ENCODE data around the gene PLD6.

PLD6 gene

DNA sequence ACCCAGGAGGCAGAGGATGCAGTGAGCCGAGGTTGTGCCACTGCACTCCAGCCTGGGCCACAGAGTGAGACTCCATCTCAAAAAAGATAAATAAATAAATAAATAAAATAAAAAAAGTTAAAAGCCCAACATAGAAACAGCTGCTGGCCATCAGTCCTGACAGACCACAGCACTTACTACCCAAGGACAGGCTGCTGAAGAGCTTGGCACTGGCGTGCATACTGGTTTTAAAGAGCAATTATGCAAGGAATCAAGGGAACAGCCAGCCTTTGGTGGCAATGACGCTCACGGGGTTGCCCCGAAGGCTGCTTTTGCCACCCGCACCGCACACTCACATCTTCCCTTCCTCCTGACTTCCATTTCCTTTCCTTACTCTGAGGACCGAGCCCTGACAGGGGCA, 4.2 kb downstream of the PLD6 start:
- TF ChIP-seq FOXP2 (optimal IDR thresholded peaks at IDR 0.05; ENCODE audit: borderline replicate concordance, extremely low read depth, extremely low read length, insufficient read depth) = no peak
- TF ChIP-seq SIN3A (IDR thresholded peaks at IDR 0.05; ENCODE audit: borderline replicate concordance, insufficient read depth, low read length) = no peak
- no peak for TF ChIP-seq POLR2AphosphoS5 (IDR thresholded peaks at IDR 0.05; ENCODE audit: low read depth, low read length)
- TF ChIP-seq, protein P1, sequence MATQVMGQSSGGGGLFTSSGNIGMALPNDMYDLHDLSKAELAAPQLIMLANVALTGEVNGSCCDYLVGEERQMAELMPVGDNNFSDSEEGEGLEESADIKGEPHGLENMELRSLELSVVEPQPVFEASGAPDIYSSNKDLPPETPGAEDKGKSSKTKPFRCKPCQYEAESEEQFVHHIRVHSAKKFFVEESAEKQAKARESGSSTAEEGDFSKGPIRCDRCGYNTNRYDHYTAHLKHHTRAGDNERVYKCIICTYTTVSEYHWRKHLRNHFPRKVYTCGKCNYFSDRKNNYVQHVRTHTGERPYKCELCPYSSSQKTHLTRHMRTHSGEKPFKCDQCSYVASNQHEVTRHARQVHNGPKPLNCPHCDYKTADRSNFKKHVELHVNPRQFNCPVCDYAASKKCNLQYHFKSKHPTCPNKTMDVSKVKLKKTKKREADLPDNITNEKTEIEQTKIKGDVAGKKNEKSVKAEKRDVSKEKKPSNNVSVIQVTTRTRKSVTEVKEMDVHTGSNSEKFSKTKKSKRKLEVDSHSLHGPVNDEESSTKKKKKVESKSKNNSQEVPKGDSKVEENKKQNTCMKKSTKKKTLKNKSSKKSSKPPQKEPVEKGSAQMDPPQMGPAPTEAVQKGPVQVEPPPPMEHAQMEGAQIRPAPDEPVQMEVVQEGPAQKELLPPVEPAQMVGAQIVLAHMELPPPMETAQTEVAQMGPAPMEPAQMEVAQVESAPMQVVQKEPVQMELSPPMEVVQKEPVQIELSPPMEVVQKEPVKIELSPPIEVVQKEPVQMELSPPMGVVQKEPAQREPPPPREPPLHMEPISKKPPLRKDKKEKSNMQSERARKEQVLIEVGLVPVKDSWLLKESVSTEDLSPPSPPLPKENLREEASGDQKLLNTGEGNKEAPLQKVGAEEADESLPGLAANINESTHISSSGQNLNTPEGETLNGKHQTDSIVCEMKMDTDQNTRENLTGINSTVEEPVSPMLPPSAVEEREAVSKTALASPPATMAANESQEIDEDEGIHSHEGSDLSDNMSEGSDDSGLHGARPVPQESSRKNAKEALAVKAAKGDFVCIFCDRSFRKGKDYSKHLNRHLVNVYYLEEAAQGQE (IDR thresholded peaks at IDR 0.05; ENCODE audit: insufficient read depth in 1 of 2, low read depth in 2 of 2, low read length in 2 of 2) = no peak
- TF ChIP-seq TAF1 (IDR thresholded peaks at IDR 0.05; ENCODE audit: borderline replicate concordance, insufficient read depth, low read length) = no peak

DNA sequence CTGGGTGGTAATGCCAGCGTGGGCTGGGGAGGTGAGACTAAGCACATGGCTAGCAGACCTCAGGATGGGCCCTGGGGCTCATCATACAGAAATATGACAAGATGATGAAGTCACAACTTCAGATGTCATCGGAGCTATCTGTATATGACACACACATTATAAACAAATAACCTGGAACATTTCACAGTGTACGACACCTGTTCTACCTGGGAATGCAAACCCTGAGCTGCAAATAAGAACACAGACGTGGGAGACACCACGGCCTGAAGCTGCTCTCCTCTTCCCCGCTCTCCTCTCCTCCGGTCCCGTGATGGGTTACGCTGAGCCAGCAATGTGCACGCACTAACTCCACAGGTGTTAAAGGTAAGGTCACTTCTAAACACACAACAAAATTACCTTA, 4.9 kb downstream of the PLD6 start:
- TF ChIP-seq TAF1 (IDR thresholded peaks at IDR 0.05; ENCODE audit: borderline replicate concordance, insufficient read depth, low read length) = no peak
- no peak for TF ChIP-seq SIN3A (IDR thresholded peaks at IDR 0.05; ENCODE audit: borderline replicate concordance, insufficient read depth, low read length)
- no peak for TF ChIP-seq FOXP2 (optimal IDR thresholded peaks at IDR 0.05; ENCODE audit: borderline replicate concordance, extremely low read depth, extremely low read length, insufficient read depth)
- no peak for TF ChIP-seq POLR2AphosphoS5 (IDR thresholded peaks at IDR 0.05; ENCODE audit: low read depth, low read length)
- TF ChIP-seq, protein P1 (IDR thresholded peaks at IDR 0.05; ENCODE audit: insufficient read depth in 1 of 2, low read depth in 2 of 2, low read length in 2 of 2) = no peak

DNA sequence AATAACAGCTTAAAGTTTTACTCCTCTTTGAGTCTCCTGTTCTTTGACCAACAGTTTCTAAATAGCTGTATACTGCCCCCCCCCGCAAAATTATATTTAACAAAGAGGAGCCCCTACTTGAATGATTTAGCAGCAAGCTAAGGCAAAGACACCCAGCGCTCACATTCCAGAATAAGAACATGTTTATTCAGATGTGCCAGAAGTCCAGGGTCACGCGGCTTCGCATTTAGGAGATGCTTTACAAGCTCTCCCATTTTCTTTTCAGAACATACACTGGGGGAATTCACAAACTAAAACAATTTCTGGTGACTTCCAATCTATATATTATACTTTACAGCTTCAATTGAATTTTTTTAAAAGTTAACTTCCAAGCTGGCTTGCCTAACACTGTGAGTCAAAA, 5.3 kb downstream of the PLD6 start:
- TF ChIP-seq POLR2AphosphoS5 (IDR thresholded peaks at IDR 0.05; ENCODE audit: low read depth, low read length) = no peak
- no peak for TF ChIP-seq SIN3A (IDR thresholded peaks at IDR 0.05; ENCODE audit: borderline replicate concordance, insufficient read depth, low read length)
- TF ChIP-seq, protein P1 (IDR thresholded peaks at IDR 0.05; ENCODE audit: insufficient read depth in 1 of 2, low read depth in 2 of 2, low read length in 2 of 2) = no peak
- no peak for TF ChIP-seq FOXP2 (optimal IDR thresholded peaks at IDR 0.05; ENCODE audit: borderline replicate concordance, extremely low read depth, extremely low read length, insufficient read depth)
- TF ChIP-seq TAF1 (IDR thresholded peaks at IDR 0.05; ENCODE audit: borderline replicate concordance, insufficient read depth, low read length) = no peak

DNA sequence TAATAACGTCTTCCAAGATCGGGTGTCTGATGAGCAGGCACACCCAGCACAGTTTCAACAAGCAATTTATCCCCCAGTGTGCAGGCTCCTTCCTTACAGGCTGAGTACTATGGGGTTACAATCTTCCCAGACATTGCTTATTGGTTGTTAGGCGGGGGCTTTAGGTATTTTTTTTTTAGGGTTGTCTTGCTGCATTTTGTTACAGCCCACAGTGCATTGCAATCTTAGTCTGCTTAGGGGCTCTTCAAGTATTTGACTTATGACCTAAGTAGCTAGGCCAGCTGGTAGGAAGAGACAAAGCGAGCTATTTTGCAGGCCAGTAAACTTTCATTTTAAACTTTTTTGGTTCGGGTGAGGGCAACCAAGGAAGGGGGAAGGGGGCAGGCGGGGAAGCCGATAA, 5.8 kb downstream of the PLD6 start:
- TF ChIP-seq, protein P1 (IDR thresholded peaks at IDR 0.05; ENCODE audit: insufficient read depth in 1 of 2, low read depth in 2 of 2, low read length in 2 of 2) = no peak
- TF ChIP-seq FOXP2 (optimal IDR thresholded peaks at IDR 0.05; ENCODE audit: borderline replicate concordance, extremely low read depth, extremely low read length, insufficient read depth) = no peak
- no peak for TF ChIP-seq TAF1 (IDR thresholded peaks at IDR 0.05; ENCODE audit: borderline replicate concordance, insufficient read depth, low read length)
- no peak for TF ChIP-seq SIN3A (IDR thresholded peaks at IDR 0.05; ENCODE audit: borderline replicate concordance, insufficient read depth, low read length)
- TF ChIP-seq POLR2AphosphoS5 (IDR thresholded peaks at IDR 0.05; ENCODE audit: low read depth, low read length) = no peak

DNA sequence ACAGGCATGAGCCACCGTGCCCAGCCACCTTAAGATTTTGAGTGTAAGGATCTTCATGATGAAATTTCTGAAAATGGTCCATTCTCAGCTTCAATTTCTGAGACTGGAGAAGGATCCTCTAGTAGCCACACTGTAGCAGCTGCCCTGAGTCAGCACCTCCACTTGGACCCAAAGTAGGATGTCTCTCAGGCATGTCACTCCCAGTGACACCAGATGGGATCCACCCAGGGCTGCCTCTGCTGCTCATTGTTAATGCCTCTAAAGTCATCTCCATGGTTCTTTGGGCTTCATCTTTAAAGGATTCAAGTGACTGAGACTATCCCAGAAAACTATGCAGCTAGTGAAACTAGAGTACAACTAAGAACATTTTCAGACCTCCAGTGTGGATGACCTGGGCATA, 7.9 kb downstream of the PLD6 start:
- TF ChIP-seq SIN3A (IDR thresholded peaks at IDR 0.05; ENCODE audit: borderline replicate concordance, insufficient read depth, low read length) (no peak), TAF1 (IDR thresholded peaks at IDR 0.05; ENCODE audit: borderline replicate concordance, insufficient read depth, low read length) (no peak), POLR2AphosphoS5 (IDR thresholded peaks at IDR 0.05; ENCODE audit: low read depth, low read length) (no peak), FOXP2 (optimal IDR thresholded peaks at IDR 0.05; ENCODE audit: borderline replicate concordance, extremely low read depth, extremely low read length, insufficient read depth) (no peak)
- TF ChIP-seq, protein P1 (IDR thresholded peaks at IDR 0.05; ENCODE audit: insufficient read depth in 1 of 2, low read depth in 2 of 2, low read length in 2 of 2) = no peak
